ENCODE results near the gene FAM43A. TPM values are rescaled to one million over a fixed set of nuclear protein-coding genes. Genes with fewer than 3 reads are reported as not detected.

FAM43A gene
- total RNA-seq, 1 experiment from 2014 or later = 1.3 TPM

- H3K4me3 Mint-ChIP-seq (ENCODE audit: unreplicated experiment) = no peak overlapping the region
- H3K9me3 Mint-ChIP-seq (ENCODE audit: unreplicated experiment) = no peaks in the 10 kb centered on the region
- H3K36me3 Mint-ChIP-seq (ENCODE audit: insufficient read depth, unreplicated experiment) = peaks cover 36% of the 10 kb centered on the region
- intact Hi-C loops (cut with micrococcal nuclease) = no loop called here
- ChIA-PET CTCF (interaction anchor here (0.7 kb wide), 1 partner anchor 169 kb away, joined by 5 read pairs; no protein-coding TSS in a partner anchor), POLR2A (interaction anchor here (0.6 kb wide), 1 partner anchor 377 kb away, joined by 3 read pairs; no protein-coding TSS in a partner anchor)
- TF ChIP-seq, protein P1, sequence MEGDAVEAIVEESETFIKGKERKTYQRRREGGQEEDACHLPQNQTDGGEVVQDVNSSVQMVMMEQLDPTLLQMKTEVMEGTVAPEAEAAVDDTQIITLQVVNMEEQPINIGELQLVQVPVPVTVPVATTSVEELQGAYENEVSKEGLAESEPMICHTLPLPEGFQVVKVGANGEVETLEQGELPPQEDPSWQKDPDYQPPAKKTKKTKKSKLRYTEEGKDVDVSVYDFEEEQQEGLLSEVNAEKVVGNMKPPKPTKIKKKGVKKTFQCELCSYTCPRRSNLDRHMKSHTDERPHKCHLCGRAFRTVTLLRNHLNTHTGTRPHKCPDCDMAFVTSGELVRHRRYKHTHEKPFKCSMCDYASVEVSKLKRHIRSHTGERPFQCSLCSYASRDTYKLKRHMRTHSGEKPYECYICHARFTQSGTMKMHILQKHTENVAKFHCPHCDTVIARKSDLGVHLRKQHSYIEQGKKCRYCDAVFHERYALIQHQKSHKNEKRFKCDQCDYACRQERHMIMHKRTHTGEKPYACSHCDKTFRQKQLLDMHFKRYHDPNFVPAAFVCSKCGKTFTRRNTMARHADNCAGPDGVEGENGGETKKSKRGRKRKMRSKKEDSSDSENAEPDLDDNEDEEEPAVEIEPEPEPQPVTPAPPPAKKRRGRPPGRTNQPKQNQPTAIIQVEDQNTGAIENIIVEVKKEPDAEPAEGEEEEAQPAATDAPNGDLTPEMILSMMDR (IDR thresholded peaks at IDR 0.05; ENCODE audit: unreplicated experiment) = no peak
- no peak for DNase-seq (ENCODE audit: unreplicated experiment)
- H3K4me1 Mint-ChIP-seq (ENCODE audit: insufficient read depth, unreplicated experiment) = peaks cover 6% of the 10 kb centered on the region
- H3K27me3 Mint-ChIP-seq (ENCODE audit: insufficient read depth, unreplicated experiment) = no peaks in the 10 kb centered on the region
- H3K27ac Mint-ChIP-seq (ENCODE audit: low read depth, unreplicated experiment) = peak overlapping the region; percentile 4
- BruUV-seq (replicated peaks) = no TSS peak
Measured at GRCh38 chr3:194638991-194639605, 46.6 kb upstream of the FAM43A start.

- CTCF ChIA-PET = no interaction called here
- POLR2A ChIA-PET = no interaction called here
- Mint-ChIP-seq H3K27me3 (ENCODE audit: insufficient read depth, unreplicated experiment) (no peaks in the 10 kb centered on the region), H3K36me3 (ENCODE audit: insufficient read depth, unreplicated experiment) (peaks cover 49% of the 10 kb centered on the region), H3K9me3 (ENCODE audit: unreplicated experiment) (no peaks in the 10 kb centered on the region), H3K4me3 (ENCODE audit: unreplicated experiment) (no peak overlapping the region), H3K27ac (ENCODE audit: low read depth, unreplicated experiment) (no peak overlapping the region), H3K4me1 (ENCODE audit: insufficient read depth, unreplicated experiment) (no peaks in the 10 kb centered on the region)
- peak; percentile 25 for DNase-seq (ENCODE audit: unreplicated experiment)
- TF ChIP-seq, protein P1 (IDR thresholded peaks at IDR 0.05; ENCODE audit: unreplicated experiment) = no peak
- BruUV-seq (replicated peaks) = TSS peak; percentile 61
- intact Hi-C loops (cut with micrococcal nuclease) = no loop called here
Measured at GRCh38 chr3:194640829-194641228, 44.9 kb upstream of the FAM43A start.

GRCh38 chr3:194642769-194643168 lies 42.9 kb upstream of the FAM43A start:
- no TSS peak for BruUV-seq (replicated peaks)

GRCh38 chr3:194647747-194648146 lies 37.9 kb upstream of the FAM43A start:
- TF ChIP-seq, protein P1 (IDR thresholded peaks at IDR 0.05; ENCODE audit: unreplicated experiment) = no peak
- intact Hi-C loops (cut with micrococcal nuclease) = no loop called here
- Mint-ChIP-seq H3K27ac (ENCODE audit: low read depth, unreplicated experiment) (no peak overlapping the region), H3K4me3 (ENCODE audit: unreplicated experiment) (no peak overlapping the region), H3K36me3 (ENCODE audit: insufficient read depth, unreplicated experiment) (peaks cover 66% of the 10 kb centered on the region), H3K4me1 (ENCODE audit: insufficient read depth, unreplicated experiment) (no peaks in the 10 kb centered on the region), H3K27me3 (ENCODE audit: insufficient read depth, unreplicated experiment) (no peaks in the 10 kb centered on the region), H3K9me3 (ENCODE audit: unreplicated experiment) (no peaks in the 10 kb centered on the region)
- CTCF ChIA-PET = interaction anchor here (0.6 kb wide), 1 partner anchor 38 kb away, joined by 5 read pairs; the partner anchor contains the start of gene FAM43A
- BruUV-seq (replicated peaks) = no TSS peak
- no peak for DNase-seq (ENCODE audit: unreplicated experiment)
- POLR2A ChIA-PET = interaction anchor here (0.8 to 1.4 kb wide), 2 partner anchors 12 to 14 kb away, joined by 3 to 6 read pairs; partner anchors contain the start of gene TMEM44

More at GRCh38 chr3:194642769-194643168, 42.9 kb upstream of the FAM43A start:
- ChIA-PET POLR2A (interaction anchor here (0.9 to 1.0 kb wide), 3 partner anchors 9 to 29 kb away, joined by 3 to 6 read pairs (median 4); partner anchors contain the start of genes LSG1 and TMEM44), CTCF (interaction anchor here (0.6 to 2.0 kb wide), 4 partner anchors 9 to 359 kb away, joined by 3 to 7 read pairs (median 4); no protein-coding TSS in a partner anchor)
- Mint-ChIP-seq H3K27ac (ENCODE audit: low read depth, unreplicated experiment) (no peak overlapping the region), H3K36me3 (ENCODE audit: insufficient read depth, unreplicated experiment) (peaks cover 52% of the 10 kb centered on the region), H3K9me3 (ENCODE audit: unreplicated experiment) (no peaks in the 10 kb centered on the region), H3K27me3 (ENCODE audit: insufficient read depth, unreplicated experiment) (no peaks in the 10 kb centered on the region), H3K4me1 (ENCODE audit: insufficient read depth, unreplicated experiment) (no peaks in the 10 kb centered on the region), H3K4me3 (ENCODE audit: unreplicated experiment) (no peak overlapping the region)
- intact Hi-C loops (cut with micrococcal nuclease) = no loop called here
- no peak for DNase-seq (ENCODE audit: unreplicated experiment)
- TF ChIP-seq, protein P1 (IDR thresholded peaks at IDR 0.05; ENCODE audit: unreplicated experiment) = no peak
